Effector memory CD4-positive, alpha-beta T cell (primary cell): ENCODE data around the gene AGBL4.
"Not testable (repeated sequence)": the region's sequence is repeated elsewhere in the genome, so short reads cannot be mapped to it uniquely, and the experiment has no call there.

Experiments used
- DNase-seq, 3 donors: peaks; one replicate each; pipeline ENCODE4 v3.0.0-alpha.2; 2020
- H3K27ac ChIP-seq: 2 replicates; pipeline ENCODE4 v1.7.0; 2013; ENCODE audit warnings: mild to moderate bottlenecking, low read length, moderate library complexity; ENCODE audit not compliant: insufficient read depth, poor library complexity, severe bottlenecking
- H3K27me3 ChIP-seq: replicated peaks from 2 replicates; pipeline ENCODE4 v1.7.0; 2013; ENCODE audit warnings: mild to moderate bottlenecking, low read length; ENCODE audit not compliant: insufficient read depth, control insufficient read depth, poor library complexity, severe bottlenecking
- H3K36me3 ChIP-seq: 2 replicates; pipeline ENCODE4 v1.7.0; 2013; ENCODE audit warnings: mild to moderate bottlenecking, low read length, moderate library complexity; ENCODE audit not compliant: control insufficient read depth, insufficient read depth
- H3K4me1 ChIP-seq: 2 replicates; pipeline ENCODE4 v1.7.0; 2013; ENCODE audit warnings: low read length, mild to moderate bottlenecking; ENCODE audit not compliant: control insufficient read depth, insufficient read depth, poor library complexity, severe bottlenecking
- H3K4me3 ChIP-seq: 2 replicates; pipeline ENCODE4 v1.7.0; 2013; ENCODE audit warnings: low read length, low read depth, mild to moderate bottlenecking; ENCODE audit not compliant: insufficient read depth, poor library complexity, severe bottlenecking
- H3K9me3 ChIP-seq: 2 replicates; pipeline ENCODE4 v1.7.0; 2013; ENCODE audit warnings: mild to moderate bottlenecking, low read length, moderate library complexity; ENCODE audit not compliant: control insufficient read depth

Gene AGBL4

GRCh38 chr1:49036700-49037099 lies 987.1 kb downstream of the AGBL4 start:
- DNase-seq, result no peak
- H3K27ac ChIP-seq, result no peak overlapping the region
- no peaks in the 10 kb centered on the region for H3K27me3 ChIP-seq
- no peak overlapping the region for H3K4me3 ChIP-seq
- H3K36me3 ChIP-seq, result no peaks in the 10 kb centered on the region
- H3K4me1 ChIP-seq, result no peaks in the 10 kb centered on the region
- no peaks in the 10 kb centered on the region for H3K9me3 ChIP-seq

- Histone ChIP-seq H3K27me3 (no peaks in the 10 kb centered on the region), H3K4me3 (no peak overlapping the region), H3K36me3 (no peaks in the 10 kb centered on the region), H3K27ac (no peak overlapping the region), H3K9me3 (no peaks in the 10 kb centered on the region), H3K4me1 (no peaks in the 10 kb centered on the region)
- DNase-seq, result no peak
These were observed 995.4 kb downstream of the AGBL4 start for GRCh38 chr1:49028396-49028795.

- Histone ChIP-seq H3K27ac (no peak overlapping the region), H3K4me3 (no peak overlapping the region), H3K9me3 (no peaks in the 10 kb centered on the region), H3K36me3 (no peaks in the 10 kb centered on the region), H3K4me1 (no peaks in the 10 kb centered on the region), H3K27me3 (no peaks in the 10 kb centered on the region)
- no peak for DNase-seq
These were observed 997.4 kb downstream of the AGBL4 start for GRCh38 chr1:49026230-49026811.

- Histone ChIP-seq H3K27ac (no peak overlapping the region), H3K4me1 (no peaks in the 10 kb centered on the region), H3K9me3 (no peaks in the 10 kb centered on the region), H3K4me3 (no peak overlapping the region), H3K27me3 (no peaks in the 10 kb centered on the region), H3K36me3 (no peaks in the 10 kb centered on the region)
- DNase-seq, result no peak
These were observed 1007.5 kb downstream of the AGBL4 start for GRCh38 chr1:49016030-49016977.

- no peak for DNase-seq
- H3K36me3 ChIP-seq, result no peaks in the 10 kb centered on the region
- no peaks in the 10 kb centered on the region for H3K9me3 ChIP-seq
- H3K4me1 ChIP-seq, result no peaks in the 10 kb centered on the region
- H3K27me3 ChIP-seq, result no peaks in the 10 kb centered on the region
- no peak overlapping the region for H3K27ac ChIP-seq
- H3K4me3 ChIP-seq, result no peak overlapping the region
These were observed 1010.7 kb downstream of the AGBL4 start for GRCh38 chr1:49013079-49013478.

GRCh38 chr1:49002981-49003380 lies 1020.8 kb downstream of the AGBL4 start:
- H3K36me3 ChIP-seq, H3K27ac ChIP-seq, DNase-seq, H3K27me3 ChIP-seq, H3K9me3 ChIP-seq, H3K4me1 ChIP-seq, H3K4me3 ChIP-seq: not testable (repeated sequence)

GRCh38 chr1:48999321-48999720 lies 1024.4 kb downstream of the AGBL4 start:
- Histone ChIP-seq H3K36me3 (no peaks in the 10 kb centered on the region), H3K4me1 (no peaks in the 10 kb centered on the region), H3K27me3 (no peaks in the 10 kb centered on the region), H3K4me3 (no peak overlapping the region), H3K9me3 (no peaks in the 10 kb centered on the region), H3K27ac (no peak overlapping the region)
- no peak for DNase-seq

- Histone ChIP-seq H3K4me3 (no peak overlapping the region), H3K4me1 (no peaks in the 10 kb centered on the region), H3K27ac (no peak overlapping the region), H3K9me3 (no peaks in the 10 kb centered on the region), H3K36me3 (no peaks in the 10 kb centered on the region), H3K27me3 (no peaks in the 10 kb centered on the region)
- DNase-seq, result no peak
These were observed 1027.4 kb downstream of the AGBL4 start for GRCh38 chr1:48996311-48996710.

- Histone ChIP-seq H3K9me3 (no peaks in the 10 kb centered on the region), H3K4me1 (no peaks in the 10 kb centered on the region), H3K27me3 (no peaks in the 10 kb centered on the region), H3K36me3 (no peaks in the 10 kb centered on the region), H3K4me3 (no peak overlapping the region), H3K27ac (no peak overlapping the region)
- DNase-seq, result no peak
These were observed 1035.0 kb downstream of the AGBL4 start for GRCh38 chr1:48988633-48989197.

GRCh38 chr1:48979940-48980339 lies 1043.8 kb downstream of the AGBL4 start:
- no peaks in the 10 kb centered on the region for H3K4me1 ChIP-seq
- DNase-seq, result no peak
- H3K27me3 ChIP-seq, result no peaks in the 10 kb centered on the region
- H3K27ac ChIP-seq, result no peak overlapping the region
- H3K4me3 ChIP-seq, result no peak overlapping the region
- H3K9me3 ChIP-seq, result no peaks in the 10 kb centered on the region
- H3K36me3 ChIP-seq, result no peaks in the 10 kb centered on the region
